GM18909 (cell line): Measurements from ENCODE around the gene MAT1A.

ENCODE experiments used
- ATAC-seq: cut with Tn5 transposase; IDR thresholded peaks from one replicate; pipeline ENCODE4 v1.9.1; 2021; ENCODE audit warnings: mild to moderate bottlenecking; ENCODE audit not compliant: unreplicated experiment, poor library complexity

The MAT1A gene

GRCh38 chr10:80283536-80284199 is 5.8 kb downstream of the MAT1A start:
- no peak for ATAC-seq

GRCh38 chr10:80283119-80283518 is 6.3 kb downstream of the MAT1A start:
- no peak for ATAC-seq

GRCh38 chr10:80281784-80282765 is 7.4 kb downstream of the MAT1A start:
- ATAC-seq, result no peak

- ATAC-seq, result peak; percentile 85
These were observed 8.2 kb downstream of the MAT1A start for GRCh38 chr10:80281292-80281691.

- no peak for ATAC-seq
These were observed 9.2 kb downstream of the MAT1A start for GRCh38 chr10:80280071-80280800.

DNA sequence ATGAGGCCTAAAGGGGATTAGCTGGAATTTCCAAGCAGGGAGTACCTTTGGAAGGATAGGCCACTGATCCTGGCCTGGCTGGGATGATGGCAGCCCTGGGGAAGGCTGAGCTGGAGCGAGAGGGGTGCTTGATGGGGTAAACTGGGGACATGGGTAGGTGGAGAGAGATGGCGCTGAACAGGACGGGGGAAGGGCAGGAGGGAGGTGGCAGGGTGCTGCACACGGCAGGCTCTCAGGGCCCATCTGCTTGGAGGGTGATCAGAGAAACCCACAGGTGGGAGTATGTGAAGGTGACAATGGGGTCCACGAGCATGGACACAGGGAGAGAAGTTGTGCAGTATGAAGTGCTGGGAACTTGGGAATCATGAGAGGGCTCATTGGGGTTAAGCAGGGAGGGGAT is 10.3 kb downstream of the MAT1A start:
- ATAC-seq, result no peak

DNA sequence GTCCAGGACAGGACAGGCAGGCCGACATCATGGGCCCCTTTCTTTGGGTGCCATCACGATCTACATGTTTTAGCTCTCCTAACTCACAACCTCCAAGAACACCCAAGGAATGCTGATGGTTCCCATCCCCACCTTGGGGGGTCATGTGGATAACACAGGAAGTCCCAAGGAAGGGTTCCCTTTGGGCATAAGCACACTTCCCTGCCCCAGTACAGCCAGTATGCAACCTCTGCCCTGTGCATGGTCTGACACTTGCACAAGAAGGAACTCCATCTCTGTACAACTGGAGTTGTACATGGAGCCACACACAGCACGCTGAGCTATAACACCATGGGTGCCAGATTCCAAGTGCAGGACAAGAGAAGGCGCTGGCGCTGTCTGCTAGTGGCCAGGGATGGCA is 11.0 kb downstream of the MAT1A start:
- no peak for ATAC-seq

- ATAC-seq, result no peak
These were observed 11.7 kb downstream of the MAT1A start for GRCh38 chr10:80277567-80278250.

DNA sequence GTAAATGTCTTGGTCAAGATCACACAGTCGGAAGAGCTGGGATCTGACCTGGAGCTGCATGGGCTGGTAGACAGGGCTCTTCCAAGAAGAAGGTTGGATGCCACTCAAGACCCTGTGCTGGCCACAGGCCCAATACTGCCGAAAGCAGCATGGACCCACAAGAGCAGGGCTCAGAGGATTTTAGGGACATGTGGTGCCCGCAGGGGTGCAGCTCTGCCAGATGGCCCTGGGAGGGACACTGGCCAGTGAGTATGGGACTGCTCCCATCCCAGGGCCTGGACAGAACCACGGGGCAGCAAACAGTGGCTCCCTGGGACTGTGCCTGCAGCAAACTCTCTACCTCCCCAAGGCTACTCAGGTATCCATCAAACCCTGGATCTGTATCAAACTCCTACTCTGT is 12.4 kb downstream of the MAT1A start:
- ATAC-seq, result no peak

- ATAC-seq, result no peak
These were observed 13.1 kb downstream of the MAT1A start for GRCh38 chr10:80276335-80276734.

DNA sequence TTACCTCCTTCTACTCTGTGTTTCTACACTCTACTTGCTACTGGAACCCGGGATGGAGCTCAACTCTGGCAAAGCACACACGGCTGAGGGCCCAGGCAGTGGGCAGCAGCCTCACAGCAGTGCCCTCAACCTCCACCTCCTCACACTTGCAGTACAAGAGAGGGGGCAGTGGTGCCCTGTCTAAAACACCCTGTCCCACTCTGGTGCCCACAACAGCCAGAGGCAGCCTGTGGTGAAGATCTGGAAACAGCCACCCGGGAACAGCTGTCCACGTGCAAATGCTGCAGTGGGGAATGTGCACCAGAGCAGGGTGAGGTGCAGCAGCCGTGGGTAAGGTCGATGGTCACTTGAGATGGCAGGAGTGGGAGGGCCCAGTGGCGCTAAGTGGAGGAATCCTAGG is 13.7 kb downstream of the MAT1A start:
- ATAC-seq, result no peak

GRCh38 chr10:80275135-80275498 is 14.3 kb downstream of the MAT1A start:
- no peak for ATAC-seq

DNA sequence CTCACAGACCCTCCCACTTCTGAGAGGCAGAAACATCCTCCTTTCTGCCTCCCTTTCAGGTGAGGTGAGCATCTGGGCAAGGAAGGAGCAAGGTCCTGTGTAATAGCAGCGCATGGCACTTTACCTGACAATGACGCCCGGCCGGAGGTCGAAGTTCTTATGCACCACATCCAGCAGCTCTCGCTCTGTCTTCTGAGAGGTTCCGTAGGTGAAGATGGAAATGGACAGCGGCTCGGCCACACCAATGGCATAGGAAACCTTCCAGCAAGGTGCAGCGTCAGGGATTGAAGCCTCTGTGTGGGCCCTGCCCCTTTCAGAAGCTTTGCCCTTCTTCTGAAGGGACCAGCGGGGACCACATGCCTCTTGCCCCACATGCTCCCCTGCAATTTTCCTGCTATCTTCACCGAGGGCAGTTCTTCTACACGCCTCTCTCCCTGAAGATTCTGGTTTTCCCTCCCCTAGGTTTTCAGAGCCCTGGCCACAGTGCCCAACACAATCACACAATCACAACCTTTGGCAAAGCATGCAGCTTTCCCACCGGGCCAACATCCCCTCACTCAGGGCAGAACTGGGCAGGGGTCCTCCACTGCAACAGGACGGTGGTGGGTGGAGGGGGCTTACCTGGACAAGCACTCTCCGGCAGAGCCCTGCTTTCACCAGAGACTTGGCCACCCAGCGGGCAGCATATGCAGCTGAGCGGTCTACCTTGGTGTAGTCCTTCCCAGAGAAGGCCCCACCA is 14.9 kb downstream of the MAT1A start:
- ATAC-seq, result no peak

DNA sequence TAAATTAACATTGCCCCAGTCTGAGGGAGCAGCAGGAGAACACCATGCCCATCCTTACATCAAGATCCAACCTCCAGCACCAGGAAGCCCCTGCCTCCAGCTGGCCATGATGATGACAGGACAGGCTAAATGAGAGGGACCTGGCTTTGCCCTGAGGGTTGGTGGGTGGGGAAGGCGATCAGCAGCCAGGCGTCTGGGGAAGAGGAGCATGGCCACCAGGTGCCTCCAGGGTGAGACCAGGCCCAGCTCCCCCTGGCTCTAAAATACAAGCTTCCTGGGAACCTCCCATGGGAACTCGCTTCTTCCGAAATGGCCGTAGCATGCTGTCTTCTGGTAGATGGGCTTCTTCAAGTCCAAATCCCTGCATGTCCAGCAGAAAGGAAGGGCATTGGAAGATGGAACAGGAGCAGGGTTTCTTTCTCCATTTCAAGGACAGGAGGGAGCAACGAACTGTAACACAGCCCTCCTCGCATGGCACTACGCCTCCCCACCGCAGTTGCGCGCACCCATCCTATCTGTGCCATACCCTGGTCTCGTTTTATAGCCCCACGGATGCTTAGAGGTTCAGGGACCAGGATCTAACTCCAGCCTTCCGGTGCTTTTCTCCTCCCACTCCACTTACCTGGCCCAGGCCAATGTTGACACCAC is 15.8 kb downstream of the MAT1A start:
- ATAC-seq, result no peak

GRCh38 chr10:80272793-80273522 is 16.5 kb downstream of the MAT1A start:
- no peak for ATAC-seq

DNA sequence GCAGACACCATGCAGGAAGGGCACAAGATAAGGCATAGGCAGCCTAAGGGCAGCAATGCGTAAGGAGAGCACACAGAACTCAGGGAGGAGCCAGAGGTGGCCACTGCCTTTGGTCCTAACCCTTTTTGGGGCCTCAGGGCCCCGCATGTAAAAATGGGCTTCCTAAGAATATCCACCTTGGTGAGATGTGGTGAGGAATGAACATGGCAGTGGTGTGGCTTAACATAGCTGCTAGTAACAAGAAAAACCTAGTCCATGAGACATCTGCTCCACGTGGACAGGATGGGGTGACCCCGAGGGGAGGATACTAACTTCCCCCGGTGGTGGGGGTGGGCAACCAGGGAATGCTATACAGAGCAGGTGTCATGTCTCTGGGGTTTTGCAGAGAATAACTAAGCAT is 18.0 kb downstream of the MAT1A start:
- ATAC-seq, result no peak

GRCh38 chr10:80270887-80271286 is 18.6 kb downstream of the MAT1A start:
- ATAC-seq, result no peak

DNA sequence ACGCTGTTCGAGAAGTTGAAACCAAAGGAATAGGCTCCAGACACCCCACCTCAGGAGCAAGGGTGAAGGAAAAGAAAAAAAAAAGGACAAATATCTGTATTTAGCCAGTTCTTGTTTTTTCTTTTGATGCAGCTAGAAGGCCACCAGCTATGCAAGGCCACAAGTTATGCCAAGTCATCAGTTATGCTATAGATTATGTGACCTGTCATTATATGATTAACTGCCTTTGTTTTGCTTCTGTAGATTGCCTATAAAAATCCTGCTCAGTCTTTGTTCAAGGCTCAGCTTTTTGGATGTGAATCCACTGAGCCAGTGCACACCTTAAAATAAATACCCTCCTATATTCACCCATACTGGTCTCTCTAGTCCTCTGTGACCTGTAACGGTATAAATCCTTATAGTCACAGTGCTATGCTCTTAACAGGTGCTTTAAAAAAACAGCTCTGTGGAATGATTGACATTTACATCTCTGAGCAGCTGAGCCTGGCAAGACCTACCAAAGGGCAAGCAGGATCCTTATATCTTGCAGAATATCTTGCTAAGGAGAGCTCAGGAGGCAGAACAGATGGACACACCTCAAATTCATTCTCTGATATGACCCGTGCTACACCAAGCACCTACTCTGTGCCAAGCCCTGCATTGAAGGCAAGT is 20.4 kb downstream of the MAT1A start:
- no peak for ATAC-seq
